GM18502 (cell line): ENCODE measurements around the gene MRTFA.
"Not testable (repeated sequence)": the region's sequence is repeated elsewhere in the genome, so short reads cannot be mapped to it uniquely, and the experiment has no call there.

ENCODE experiments used
- ATAC-seq: cut with Tn5 transposase; IDR thresholded peaks from one replicate; pipeline ENCODE4 v1.9.1; 2021; ENCODE audit warnings: mild to moderate bottlenecking; ENCODE audit not compliant: unreplicated experiment, poor library complexity

MRTFA gene

GRCh38 chr22:40633036-40633435, 3.5 kb downstream of the MRTFA start:
- no peak for ATAC-seq

- no peak for ATAC-seq
These were observed 4.6 kb downstream of the MRTFA start for GRCh38 chr22:40631925-40632324.

GRCh38 chr22:40628354-40629042, 8.0 kb downstream of the MRTFA start:
- ATAC-seq = no peak

- no peak for ATAC-seq
These were observed 8.9 kb downstream of the MRTFA start for GRCh38 chr22:40627612-40628011.

- no peak for ATAC-seq
These were observed 9.7 kb downstream of the MRTFA start for GRCh38 chr22:40626851-40627250.

GRCh38 chr22:40625794-40626193, 10.7 kb downstream of the MRTFA start:
- not testable (repeated sequence) for ATAC-seq

GRCh38 chr22:40625281-40625680, 11.2 kb downstream of the MRTFA start:
- ATAC-seq = not testable (repeated sequence)

- ATAC-seq = no peak
These were observed 11.7 kb downstream of the MRTFA start for GRCh38 chr22:40624770-40625169.

- no peak for ATAC-seq
These were observed 15.0 kb downstream of the MRTFA start for GRCh38 chr22:40621309-40622151.

- no peak for ATAC-seq
These were observed 16.0 kb downstream of the MRTFA start for GRCh38 chr22:40620464-40621046.

GRCh38 chr22:40618400-40618799, 18.1 kb downstream of the MRTFA start:
- ATAC-seq = no peak

- ATAC-seq = no peak
These were observed 19.9 kb downstream of the MRTFA start for GRCh38 chr22:40616578-40616977.

GRCh38 chr22:40613067-40613466, 23.5 kb downstream of the MRTFA start:
- ATAC-seq = no peak

GRCh38 chr22:40612291-40612751, 24.2 kb downstream of the MRTFA start:
- ATAC-seq = no peak

GRCh38 chr22:40611606-40612005, 24.9 kb downstream of the MRTFA start:
- ATAC-seq = no peak

- no peak for ATAC-seq
These were observed 26.1 kb downstream of the MRTFA start for GRCh38 chr22:40610329-40610850.

GRCh38 chr22:40609216-40609615, 27.3 kb downstream of the MRTFA start:
- ATAC-seq = no peak

GRCh38 chr22:40607506-40607905, 29.0 kb downstream of the MRTFA start:
- no peak for ATAC-seq

- no peak for ATAC-seq
These were observed 30.2 kb downstream of the MRTFA start for GRCh38 chr22:40606306-40606705.

- no peak for ATAC-seq
These were observed 30.8 kb downstream of the MRTFA start for GRCh38 chr22:40605761-40606160.

- no peak for ATAC-seq
These were observed 33.4 kb downstream of the MRTFA start for GRCh38 chr22:40603088-40603605.
